ENCODE data around the gene MYO1D.
"Not testable (repeated sequence)": the region's sequence is repeated elsewhere in the genome, so short reads cannot be mapped to it uniquely, and the experiment has no call there.

The MYO1D gene

GRCh38 chr17:32461498-32461852 is 415.4 kb downstream of the MYO1D start:
- no peak for DNase-seq (ENCODE audit: low spot score)

DNA sequence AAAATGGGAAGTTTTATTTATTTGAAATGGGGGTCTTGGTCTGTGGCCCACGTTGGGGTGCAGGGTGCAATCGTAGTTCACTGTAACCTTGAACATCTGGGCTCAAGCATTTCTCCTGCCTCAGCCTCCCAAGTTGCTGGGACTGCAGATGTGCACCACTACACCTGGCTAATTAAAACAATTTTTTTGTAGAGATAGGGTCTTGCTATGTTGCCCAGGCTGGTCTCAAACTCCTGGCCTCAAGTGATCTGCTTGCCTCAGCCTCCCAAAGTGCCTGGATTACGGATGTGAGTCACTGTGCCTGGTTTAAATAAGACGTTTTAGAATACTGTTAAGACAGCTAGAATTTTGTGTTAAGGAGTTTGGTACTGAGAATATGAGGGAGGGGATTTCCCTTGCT is 416.9 kb downstream of the MYO1D start:
- DNase-seq (ENCODE audit: low spot score) = no peak

DNA sequence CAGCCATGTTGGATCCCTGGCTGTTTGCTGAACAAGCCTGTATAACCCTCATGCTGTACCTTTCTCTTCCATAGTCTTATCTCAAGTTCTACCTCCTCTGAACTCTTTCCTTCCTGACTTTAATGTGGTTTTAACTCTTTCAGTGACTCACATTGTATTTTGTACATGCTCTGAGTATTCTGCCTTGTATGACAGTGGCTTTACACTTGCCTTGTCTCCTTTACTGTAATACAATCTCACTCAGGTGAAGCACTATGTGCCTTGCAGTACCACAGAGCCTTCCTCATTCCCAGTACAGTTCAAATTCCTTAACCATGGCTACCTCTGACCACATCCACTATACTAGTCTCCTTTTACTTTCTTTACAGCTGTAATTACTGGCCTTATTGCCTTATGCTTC is 418.6 kb downstream of the MYO1D start:
- no peak for DNase-seq (ENCODE audit: low spot score)

DNA sequence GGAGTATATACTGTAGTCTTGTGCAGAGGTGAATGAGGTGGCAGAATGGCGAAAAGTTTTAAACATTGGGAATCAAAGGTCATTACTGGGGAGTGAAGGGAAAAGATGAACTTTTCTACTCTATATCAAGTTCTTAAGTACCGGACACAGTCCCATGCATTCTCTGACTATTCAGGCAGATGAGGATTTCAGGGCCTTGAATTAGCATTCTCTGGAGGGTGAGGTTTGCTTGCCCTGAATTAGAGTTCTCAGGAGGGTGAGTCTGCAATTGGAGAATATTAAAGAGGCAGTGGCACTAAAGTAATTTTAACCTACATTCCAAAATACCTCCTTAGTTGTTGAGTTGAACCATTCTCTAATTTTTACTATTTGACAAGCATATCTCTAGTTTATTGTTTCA is 423.6 kb downstream of the MYO1D start:
- DNase-seq (ENCODE audit: low spot score) = no peak

- DNase-seq (ENCODE audit: low spot score) = no peak
Measured at GRCh38 chr17:32452281-32452680, 424.6 kb downstream of the MYO1D start.

- no peak for DNase-seq (ENCODE audit: low spot score)
Measured at GRCh38 chr17:32451879-32452278, 425.0 kb downstream of the MYO1D start.

DNA sequence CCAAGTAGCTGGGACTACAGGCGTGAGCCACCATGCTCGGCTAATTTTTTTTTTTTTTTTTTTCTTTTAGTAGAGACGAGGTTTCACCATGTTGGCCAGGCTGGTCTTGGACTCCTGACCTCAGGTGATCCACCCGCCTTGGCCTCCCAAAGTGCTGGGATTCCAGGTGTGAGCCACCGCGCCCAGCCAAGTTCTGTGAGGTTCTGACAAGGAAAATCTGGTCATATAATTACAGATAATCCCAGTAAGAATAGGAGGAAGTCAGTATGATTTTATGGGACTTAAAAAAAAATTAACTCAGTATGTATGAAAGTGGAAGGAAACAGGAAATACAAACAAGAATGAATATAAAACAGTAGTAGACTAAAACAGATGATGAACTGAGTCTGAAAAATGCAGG is 426.5 kb downstream of the MYO1D start:
- not testable (repeated sequence) for DNase-seq (ENCODE audit: low spot score)

DNA sequence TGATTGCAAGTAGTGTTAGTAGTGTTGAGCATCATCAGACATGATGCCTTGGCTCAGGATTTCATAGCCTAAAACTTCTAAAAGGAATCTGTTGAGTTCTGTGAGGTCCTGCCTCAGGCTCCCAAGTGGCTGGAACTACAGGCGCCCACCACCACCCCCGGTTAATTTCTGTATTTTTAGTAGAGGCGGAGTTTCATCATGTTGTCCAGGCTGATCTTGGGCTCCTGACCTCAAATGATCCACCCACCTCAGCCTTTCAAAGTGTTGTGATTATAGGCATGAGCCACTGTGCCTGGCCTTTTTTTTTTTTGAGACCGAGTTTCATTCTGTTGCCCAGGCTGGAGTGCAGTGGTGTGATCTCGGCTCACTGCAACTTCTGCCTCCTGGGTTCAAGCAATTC is 427.0 kb downstream of the MYO1D start:
- DNase-seq (ENCODE audit: low spot score) = no peak

DNA sequence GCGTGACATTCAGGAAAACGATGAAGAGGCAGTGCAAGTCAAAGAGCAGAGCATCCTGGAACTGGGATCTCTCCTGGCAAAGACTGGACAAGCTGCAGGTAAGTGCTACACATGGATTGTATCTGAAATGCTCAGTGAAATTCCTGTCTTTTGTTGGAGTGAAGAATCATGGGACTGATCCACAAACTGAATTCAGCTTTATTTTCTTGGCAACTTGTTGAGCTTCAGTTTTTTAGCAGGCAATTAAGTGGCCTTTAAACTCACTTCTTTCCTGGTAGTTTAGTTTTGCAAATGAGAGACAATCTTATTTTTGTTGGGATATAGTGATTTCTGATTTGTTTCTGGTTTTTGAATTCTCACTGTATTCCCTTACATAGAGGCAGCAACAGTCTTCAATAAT is 430.0 kb downstream of the MYO1D start:
- DNase-seq (ENCODE audit: low spot score) = no peak

GRCh38 chr17:32445971-32446370 is 431.0 kb downstream of the MYO1D start:
- DNase-seq (ENCODE audit: low spot score) = peak; percentile 18

DNA sequence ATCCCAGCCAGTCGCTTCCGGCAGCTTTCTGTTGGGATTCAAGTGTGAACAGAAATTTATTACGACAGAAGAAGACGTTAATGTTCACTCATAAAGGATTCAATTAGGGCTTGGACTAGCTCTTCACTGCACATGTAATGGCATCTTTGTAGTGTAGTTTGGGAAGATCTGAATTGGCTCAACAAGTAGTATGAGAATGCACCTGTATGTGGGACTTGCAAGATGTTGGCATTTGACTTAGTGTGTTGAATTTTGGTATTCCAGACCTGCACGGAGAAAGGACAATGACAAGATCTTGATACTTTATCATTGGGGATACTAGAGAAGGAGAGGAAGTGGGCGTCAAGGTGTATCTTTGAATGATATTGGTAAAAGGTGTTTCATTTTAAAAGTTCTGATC is 431.4 kb downstream of the MYO1D start:
- no peak for DNase-seq (ENCODE audit: low spot score)

GRCh38 chr17:32445074-32445415 is 431.9 kb downstream of the MYO1D start:
- peak; percentile 71 for DNase-seq (ENCODE audit: low spot score)

- DNase-seq (ENCODE audit: low spot score) = peak; percentile 96
Measured at GRCh38 chr17:32444301-32445073, 432.4 kb downstream of the MYO1D start, which contains the start of gene PSMD11. Gene PSMD11, plus strand, starts transcription at chr17:32444510. Its CDS starts 14 bp downstream, at chr17:32444524.

- no peak for DNase-seq (ENCODE audit: low spot score)
Measured at GRCh38 chr17:32443827-32444300, 433.1 kb downstream of the MYO1D start.

All from kidney capillary endothelial cell (primary cell).